ENCODE results near the gene NDST1. TPM values are rescaled to one million over a fixed set of nuclear protein-coding genes. Genes with fewer than 3 reads are reported as not detected.

Gene NDST1
- polyA plus RNA-seq, 2 of the 4 experiments (the other 2 are of a cell fraction): 24.4 to 50.8 TPM

DNA sequence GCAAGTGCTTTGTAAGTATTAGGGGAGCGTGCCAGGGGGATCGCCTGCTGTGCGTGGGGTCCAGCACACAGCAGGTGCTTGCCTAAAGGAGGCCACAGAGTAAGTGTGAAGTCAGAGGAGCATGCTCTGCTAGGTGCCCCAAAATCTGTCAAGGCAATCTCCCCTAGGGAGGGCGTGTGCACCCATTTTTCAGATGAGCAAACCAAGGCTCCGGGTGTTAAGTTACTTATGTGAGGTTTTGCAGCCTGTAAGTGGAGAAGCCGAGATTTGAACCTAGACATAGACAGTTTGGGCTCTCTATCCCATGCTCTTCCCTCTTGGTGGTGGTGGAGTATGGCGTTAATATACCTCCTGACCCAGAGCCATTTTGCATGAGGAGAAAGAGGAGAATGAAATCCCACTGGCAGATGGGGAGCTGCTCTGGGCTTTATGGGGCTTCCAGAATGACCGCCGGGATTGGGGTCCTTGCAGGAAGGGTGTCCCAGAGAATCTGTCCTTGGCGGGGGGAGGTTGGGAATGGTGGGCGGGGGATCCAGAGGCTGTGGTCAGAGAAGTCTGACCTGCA, 14.1 kb downstream of the NDST1 start:
- no peak for FAIRE-seq

GRCh38 chr5:150522504-150523414, 14.8 kb downstream of the NDST1 start:
- ChIA-PET POLR2A (interaction anchor here (1.4 kb wide), 1 partner anchor 26 kb away, joined by 5 read pairs; no protein-coding TSS in a partner anchor), CTCF (interaction anchor here (1.2 to 20.8 kb wide), 13 partner anchors 8 to 135 kb away, joined by 3 to 439 read pairs (median 9); partner anchors contain the start of genes NDST1 and RPS14)
- no peak overlapping the region for H3K4me3 ChIP-seq
- FAIRE-seq (no peak), ATAC-seq (peak in 1 of 2 experiments; percentile 12; a peak in 3 of 6 replicates), DNase-seq (ENCODE audit: low read depth in 1 of 2, low spot score in 1 of 2) (peak in 1 of 2 experiments; percentile 43)
- whole genome bisulfite sequencing (ENCODE audit: missing lambda C conversion rate): 55% methylated on average over 14 of the region's 14 CpGs
- H3K27ac ChIP-seq: peak overlapping the region; percentile 52 to 92; a peak in 5 of 6 replicates
- H3K9me3 ChIP-seq: no peaks in the 10 kb centered on the region
- peak overlapping the region; percentile 56 for H3K4me2 ChIP-seq
- H3K4me1 ChIP-seq: peaks cover 69% of the 10 kb centered on the region
- TF ChIP-seq PHF8 (IDR thresholded peaks at IDR 0.05; ENCODE audit: borderline replicate concordance, low read depth) (no peak), HEYL (CRISPR knock-in tag; IDR thresholded peaks at IDR 0.05) (no peak), ZC3H11A (IDR thresholded peaks at IDR 0.05) (no peak), JUN (IDR thresholded peaks at IDR 0.05) (no peak), ZNF302 (CRISPR knock-in tag; IDR thresholded peaks at IDR 0.05) (no peak), SREBF2 (IDR thresholded peaks at IDR 0.05) (no peak), RAD21 (conservative IDR thresholded peaks at IDR 0.05 in 1 of 2, IDR thresholded peaks at IDR 0.05 in 1 of 2) (no peak), CEBPB (IDR thresholded peaks at IDR 0.05) (no peak), HOXB13 (CRISPR knock-in tag; IDR thresholded peaks at IDR 0.05; ENCODE audit: low read depth) (no peak), RARB (CRISPR knock-in tag; IDR thresholded peaks at IDR 0.05) (no peak), RCOR1 (IDR thresholded peaks at IDR 0.05; ENCODE audit: low read depth, low read length) (no peak), NFE2L2 (conservative IDR thresholded peaks at IDR 0.05; ENCODE audit: low read length) (no peak), BCL3 (IDR thresholded peaks at IDR 0.05) (no peak), CHD2 (IDR thresholded peaks at IDR 0.05; ENCODE audit: low read length, partially characterized antibody) (no peak)

More for the DNA sequence above, 14.1 kb downstream of the NDST1 start:
- CTCF ChIA-PET: interaction anchor here (1.5 to 20.8 kb wide), 6 partner anchors 12 to 90 kb away, joined by 3 to 439 read pairs (median 24); partner anchors contain the start of gene NDST1
- H3K9me3 ChIP-seq: no peaks in the 10 kb centered on the region
- H3K4me1 ChIP-seq: peaks cover 75% of the 10 kb centered on the region
- H3K27ac ChIP-seq: peak overlapping the region; percentile 52 to 92; a peak in 5 of 6 replicates
- WGBS (ENCODE audit: missing lambda C conversion rate): 86% methylated on average over 11 of the region's 11 CpGs
- no peak for TF ChIP-seq TFCP2L1 (CRISPR knock-in tag; IDR thresholded peaks at IDR 0.05)
- peak; percentile 89 for TF ChIP-seq HDAC2 (IDR thresholded peaks at IDR 0.05)
- peak; percentile 37; the same call in 1 of the 2 replicates for TF ChIP-seq CHD4 (IDR thresholded peaks at IDR 0.05; ENCODE audit: borderline replicate concordance)
- no peak for TF ChIP-seq TP53 (CRISPR knock-in tag; IDR thresholded peaks at IDR 0.05)
- TF ChIP-seq EHF (CRISPR knock-in tag; IDR thresholded peaks at IDR 0.05): no peak
- TF ChIP-seq KDM1A (IDR thresholded peaks at IDR 0.05; ENCODE audit: low read depth): peak; percentile 94
- DNase-seq (ENCODE audit: low read depth in 1 of 2, low spot score in 1 of 2) (no peak), ATAC-seq (no peak)
- POLR2A ChIA-PET: interaction anchor here (1.4 kb wide), 1 partner anchor 25 kb away, joined by 5 read pairs; no protein-coding TSS in a partner anchor
- no peak overlapping the region for H3K4me3 ChIP-seq
- peak overlapping the region; percentile 56 for H3K4me2 ChIP-seq
